HTR-8/SVneo (cell line): ENCODE measurements around the gene COCH.
A peak's percentile ranks its signal among the peaks of the same experiment; 100 is the strongest.
"Not testable (repeated sequence)": the region's sequence is repeated elsewhere in the genome, so short reads cannot be mapped to it uniquely, and the experiment has no call there.

Experiments
- DNase-seq: peaks from one replicate; pipeline ENCODE4 v3.0.0; 2011; ENCODE audit warnings: low spot score, mixed read lengths; ENCODE audit not compliant: insufficient read length
- FAIRE-seq: peaks from 2 replicates; lab custom pipeline; 2011; peaks lifted over from hg19 to GRCh38; lab: Jason Lieb, UNC

COCH gene

GRCh38 chr14:30915596-30915995, 41.2 kb downstream of the COCH start:
- no peak for FAIRE-seq
- DNase-seq = no peak

DNA sequence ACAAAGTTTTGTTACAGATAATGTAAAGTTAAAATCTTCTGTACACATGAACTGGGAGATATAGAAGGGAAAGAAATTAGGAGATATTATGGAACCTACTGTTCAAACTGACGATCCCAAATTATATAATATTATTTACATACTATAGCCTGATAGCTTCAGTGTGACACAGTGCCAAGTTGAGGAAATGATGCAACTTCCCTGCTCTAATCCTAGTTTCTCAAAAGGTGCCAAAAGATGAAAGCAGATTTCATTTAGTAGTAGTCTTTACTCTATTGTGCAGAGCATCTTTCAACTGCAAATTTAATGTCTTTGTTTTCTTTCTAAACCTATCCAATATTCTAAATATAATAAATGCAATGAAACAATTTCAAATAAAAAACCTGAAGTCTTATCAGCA, 46.9 kb downstream of the COCH start:
- FAIRE-seq (no peak), DNase-seq (no peak)

DNA sequence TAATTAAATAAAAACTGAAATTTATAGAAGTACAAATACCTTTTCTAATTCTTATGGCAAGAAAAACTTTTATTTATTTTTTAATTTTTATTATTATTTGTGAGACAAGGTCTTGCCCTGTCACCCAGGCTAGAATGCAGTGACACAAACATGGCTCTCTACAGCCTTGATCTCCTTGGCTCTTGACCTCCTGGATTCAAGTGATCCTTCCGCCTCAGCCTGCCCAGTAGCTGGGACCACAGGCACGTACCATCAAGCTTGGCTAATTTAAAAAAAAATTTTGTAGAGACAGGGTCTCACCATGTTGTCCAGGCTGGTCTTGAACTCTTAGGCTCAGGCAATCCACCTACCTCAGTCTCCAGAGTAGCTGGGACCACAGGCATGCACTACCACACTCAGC, 47.4 kb downstream of the COCH start:
- no peak for FAIRE-seq
- DNase-seq = no peak

- no peak for FAIRE-seq
- DNase-seq = no peak
Observed at GRCh38 chr14:30925254-30925653, 50.9 kb downstream of the COCH start.

GRCh38 chr14:30928462-30928861, 54.1 kb downstream of the COCH start:
- DNase-seq = no peak
- FAIRE-seq = no peak

DNA sequence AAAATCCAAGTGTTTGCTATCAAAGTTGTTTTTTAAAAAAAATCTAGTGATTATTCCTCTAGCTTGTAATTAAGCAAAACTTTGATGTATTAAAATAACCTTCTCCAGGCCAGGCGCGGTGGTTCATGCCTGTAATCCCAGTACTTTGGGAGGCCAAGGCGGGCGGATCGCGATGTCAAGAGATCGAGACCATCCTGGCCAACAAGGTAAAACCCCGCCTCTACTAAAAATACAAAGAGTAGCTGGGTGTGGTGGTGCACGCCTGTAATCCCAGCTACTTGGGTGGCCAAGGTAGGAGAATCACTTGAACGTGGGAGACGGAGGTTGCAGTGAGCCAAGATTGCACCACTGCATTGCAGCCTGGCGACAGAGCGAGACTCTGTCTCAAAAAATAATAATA, 59.6 kb downstream of the COCH start:
- DNase-seq, FAIRE-seq: not testable (repeated sequence)

DNA sequence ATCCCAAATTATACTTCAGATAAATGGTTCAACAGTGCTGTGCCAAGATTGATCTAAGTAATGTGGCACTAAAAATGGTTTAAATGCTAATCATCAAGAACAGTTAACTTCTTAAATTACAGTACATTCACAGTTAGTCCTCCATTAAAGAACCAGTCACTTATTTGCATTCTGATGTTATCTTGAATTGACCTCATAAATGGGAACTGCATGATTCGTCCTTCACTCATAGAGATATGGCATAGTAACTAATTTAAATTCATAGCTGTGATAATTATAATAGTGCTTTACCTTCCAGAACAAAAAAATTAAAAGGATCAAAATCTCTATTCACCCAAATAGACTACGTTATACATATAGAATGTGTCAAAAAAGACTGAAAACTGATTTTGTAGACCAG, 61.1 kb downstream of the COCH start:
- DNase-seq (no peak), FAIRE-seq (no peak)

DNA sequence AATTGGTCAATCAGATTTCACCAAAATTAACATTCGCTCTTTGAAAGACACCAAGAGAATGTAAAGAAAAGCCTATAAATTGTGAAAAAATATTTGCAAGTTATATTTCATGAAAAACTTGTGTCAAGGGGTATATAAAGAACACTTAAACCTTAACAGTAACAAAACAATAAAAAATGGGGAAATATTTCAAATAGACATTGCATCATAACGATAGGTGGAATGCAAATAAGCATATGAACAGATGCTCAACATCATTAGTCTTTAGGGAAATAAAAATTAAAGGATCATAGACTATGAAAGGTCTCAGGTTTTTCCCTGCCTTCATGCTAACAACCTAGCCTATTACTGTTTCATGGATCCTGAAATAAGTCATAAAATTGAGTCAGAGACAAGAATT, 64.3 kb downstream of the COCH start:
- DNase-seq (no peak), FAIRE-seq (peak; percentile 83)
